Thymus (tissue), 11 donors: ENCODE data around the gene GPC6. TPM values are rescaled to one million over a fixed set of nuclear protein-coding genes. Genes with fewer than 3 reads are reported as not detected.

Experiments
- DNase-seq, 9 donors: peaks; one replicate each; pipeline ENCODE4 v3.0.0-alpha.2; 2013; ENCODE audit warnings: low spot score in 9 of 9, low read depth in 6 of 9, missing footprints in 1 of 9
- H3K27ac ChIP-seq, 2 donors: one replicate each; pipeline ENCODE4 v1.5.1; 2013; ENCODE audit warnings: control low read depth in 1 of 2, low read depth in 1 of 2, low read length in 1 of 2, mild to moderate bottlenecking in 1 of 2, moderate library complexity in 1 of 2
- H3K27me3 ChIP-seq, 2 donors: one replicate each; pipeline ENCODE4 v1.5.1; 2013; ENCODE audit warnings: low read length in 1 of 2; ENCODE audit not compliant: control insufficient read depth in 2 of 2, insufficient read depth in 1 of 2
- H3K36me3 ChIP-seq, 2 donors: one replicate each; pipeline ENCODE4 v1.5.1; 2013; ENCODE audit warnings: low read length in 1 of 2, mild to moderate bottlenecking in 1 of 2, moderate library complexity in 1 of 2; ENCODE audit not compliant: control insufficient read depth in 2 of 2, insufficient read depth in 2 of 2
- H3K4me1 ChIP-seq, 2 donors: one replicate each; pipeline ENCODE4 v1.5.1; 2013; ENCODE audit warnings: low read length in 2 of 2; ENCODE audit not compliant: control insufficient read depth in 2 of 2, insufficient read depth in 2 of 2
- H3K4me3 ChIP-seq, 2 donors: one replicate each; pipeline ENCODE4 v1.5.1; 2013; ENCODE audit warnings: low read length in 2 of 2, control low read depth in 1 of 2, mild to moderate bottlenecking in 1 of 2
- H3K9me3 ChIP-seq, 2 donors: one replicate each; pipeline ENCODE4 v1.5.1; 2013; ENCODE audit warnings: low read length in 1 of 2, mild to moderate bottlenecking in 1 of 2; ENCODE audit not compliant: control insufficient read depth in 2 of 2, insufficient read depth in 1 of 2
- WGBS: extraction: QIAGEN DNeasy Blood & Tissue Kit; methylation state at CpG from one replicate; pipeline ENCODE4 v1.1.7; 2013; 5-methylcytosine and 5-hydroxymethylcytosine counted together
- polyA plus RNA-seq: library from polyadenylated mRNA; stranded (reverse); fragments of 200-250 nt; gene quantifications from one replicate; pipeline ENCODE4 v1.2.3, GENCODE V29; 2013
- total RNA-seq: library from RNA; stranded (reverse); fragments of 120-200 nt; gene quantifications from one replicate; pipeline ENCODE4 v1.2.4, GENCODE V29; 2013
- donor health status: healthy.

GPC6 gene
- total and polyA plus RNA-seq, 2 donors = 1.1 to 6.9 TPM

GRCh38 chr13:94217370-94217769 is 990.8 kb downstream of the GPC6 start:
- DNase-seq = no peak
- H3K9me3 ChIP-seq = no peaks in the 10 kb centered on the region
- H3K4me1 ChIP-seq = no peaks in the 10 kb centered on the region
- no peaks in the 10 kb centered on the region for H3K27me3 ChIP-seq
- 97% methylated on average over 3 of the region's 3 CpGs for WGBS
- H3K4me3 ChIP-seq = no peak overlapping the region
- no peaks in the 10 kb centered on the region for H3K36me3 ChIP-seq
- no peak overlapping the region for H3K27ac ChIP-seq

- Histone ChIP-seq H3K4me3 (no peak overlapping the region), H3K36me3 (no peaks in the 10 kb centered on the region), H3K4me1 (no peaks in the 10 kb centered on the region), H3K27me3 (no peaks in the 10 kb centered on the region), H3K9me3 (no peaks in the 10 kb centered on the region), H3K27ac (no peak overlapping the region)
- no peak for DNase-seq
- 97% methylated on average over 2 of the region's 2 CpGs for WGBS
Measured at GRCh38 chr13:94218537-94218936, 991.9 kb downstream of the GPC6 start.

GRCh38 chr13:94218951-94219350 is 992.3 kb downstream of the GPC6 start:
- DNase-seq = no peak
- Histone ChIP-seq H3K4me3 (no peak overlapping the region), H3K4me1 (no peaks in the 10 kb centered on the region), H3K27ac (no peak overlapping the region), H3K9me3 (no peaks in the 10 kb centered on the region), H3K36me3 (no peaks in the 10 kb centered on the region), H3K27me3 (no peaks in the 10 kb centered on the region)
- WGBS = 25% methylated on average over 3 of the region's 3 CpGs

- WGBS = 96% methylated on average over 3 of the region's 3 CpGs
- Histone ChIP-seq H3K4me3 (no peak overlapping the region), H3K36me3 (no peaks in the 10 kb centered on the region), H3K27ac (no peak overlapping the region), H3K27me3 (no peaks in the 10 kb centered on the region), H3K4me1 (no peaks in the 10 kb centered on the region), H3K9me3 (no peaks in the 10 kb centered on the region)
- no peak for DNase-seq
Measured at GRCh38 chr13:94224670-94225069, 998.1 kb downstream of the GPC6 start.

GRCh38 chr13:94227255-94227879 is 1000.8 kb downstream of the GPC6 start:
- no peaks in the 10 kb centered on the region for H3K27me3 ChIP-seq
- WGBS = 97% methylated on average over 6 of the region's 6 CpGs
- no peak overlapping the region for H3K4me3 ChIP-seq
- H3K27ac ChIP-seq = no peak overlapping the region
- DNase-seq = no peak
- no peaks in the 10 kb centered on the region for H3K4me1 ChIP-seq
- no peaks in the 10 kb centered on the region for H3K9me3 ChIP-seq
- no peaks in the 10 kb centered on the region for H3K36me3 ChIP-seq

- Histone ChIP-seq H3K4me3 (no peak overlapping the region), H3K27me3 (no peaks in the 10 kb centered on the region), H3K9me3 (no peaks in the 10 kb centered on the region), H3K36me3 (no peaks in the 10 kb centered on the region), H3K27ac (no peak overlapping the region), H3K4me1 (no peaks in the 10 kb centered on the region)
- 95% methylated on average over 1 of the region's 1 CpG for WGBS
- DNase-seq = no peak
Measured at GRCh38 chr13:94228763-94229162, 1002.2 kb downstream of the GPC6 start.

- peaks cover 5 to 7% of the 10 kb centered on the region in 2 donors for H3K4me1 ChIP-seq
- no peak overlapping the region for H3K4me3 ChIP-seq
- no peaks in the 10 kb centered on the region for H3K27me3 ChIP-seq
- no peak overlapping the region for H3K27ac ChIP-seq
- 96% methylated on average over 9 of the region's 9 CpGs for WGBS
- no peaks in the 10 kb centered on the region for H3K9me3 ChIP-seq
- DNase-seq = no peak
- H3K36me3 ChIP-seq = no peaks in the 10 kb centered on the region
Measured at GRCh38 chr13:94232161-94232950, 1005.7 kb downstream of the GPC6 start.

- Histone ChIP-seq H3K4me3 (no peak overlapping the region), H3K27me3 (no peaks in the 10 kb centered on the region), H3K4me1 (peaks cover 6 to 11% of the 10 kb centered on the region in 2 donors), H3K27ac (no peak overlapping the region), H3K36me3 (no peaks in the 10 kb centered on the region), H3K9me3 (no peaks in the 10 kb centered on the region)
- DNase-seq = no peak
- WGBS = 96% methylated on average over 2 of the region's 2 CpGs
Measured at GRCh38 chr13:94232956-94233355, 1006.3 kb downstream of the GPC6 start.

- H3K27ac ChIP-seq = no peak overlapping the region
- H3K27me3 ChIP-seq = no peaks in the 10 kb centered on the region
- 95% methylated on average over 5 of the region's 5 CpGs for WGBS
- no peaks in the 10 kb centered on the region for H3K9me3 ChIP-seq
- peaks cover 6 to 13% of the 10 kb centered on the region in 2 donors for H3K4me1 ChIP-seq
- no peaks in the 10 kb centered on the region for H3K36me3 ChIP-seq
- DNase-seq = no peak
- H3K4me3 ChIP-seq = no peak overlapping the region
Measured at GRCh38 chr13:94233401-94233800, 1006.8 kb downstream of the GPC6 start.
